OCI-LY7 (cell line): ENCODE measurements around the gene LIPE.

ENCODE experiments used
- EZH2phosphoT487 ChIP-seq: fragments of 200-600 bp; sonication (generic); IDR thresholded peaks from 2 replicates; pipeline ENCODE4 v1.6.1; 2018; ENCODE audit warnings: low read depth, borderline replicate concordance, mild to moderate bottlenecking, mixed run types, antibody characterized with exemption, low read length, moderate library complexity, mixed read lengths
- TF ChIP-seq, protein P1 (sequence below): fragments of 200-600 bp; sonication (generic); conservative IDR thresholded peaks from 2 replicates; pipeline ENCODE4 v1.5.1; 2014; ENCODE audit warnings: mild to moderate bottlenecking, antibody characterized with exemption, low read length, moderate library complexity, mixed read lengths

DNA sequence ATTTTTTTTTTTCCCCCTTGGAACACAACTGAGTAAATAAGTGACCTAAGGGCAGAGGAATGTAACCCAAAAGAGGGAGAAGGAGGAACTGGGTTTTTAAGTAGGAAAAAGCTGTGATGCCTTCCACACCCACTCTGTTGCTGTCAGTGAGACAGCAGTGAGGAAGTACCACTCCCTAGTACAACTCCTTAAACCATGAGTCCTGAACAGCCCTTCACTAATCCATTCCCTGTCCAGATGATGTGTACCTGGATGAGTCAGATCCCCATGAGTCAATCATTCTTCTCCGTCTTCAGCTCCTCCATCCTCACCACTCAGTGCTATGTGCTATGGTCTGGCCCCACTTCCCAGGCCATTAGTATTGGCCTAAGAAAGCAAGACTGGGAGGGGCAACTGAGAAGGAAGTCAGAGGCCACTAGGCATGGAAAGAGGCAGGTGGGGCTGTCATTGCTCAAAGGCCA, 28.5 kb upstream of the LIPE start:
- no peak for TF ChIP-seq EZH2phosphoT487
- TF ChIP-seq, protein P1, sequence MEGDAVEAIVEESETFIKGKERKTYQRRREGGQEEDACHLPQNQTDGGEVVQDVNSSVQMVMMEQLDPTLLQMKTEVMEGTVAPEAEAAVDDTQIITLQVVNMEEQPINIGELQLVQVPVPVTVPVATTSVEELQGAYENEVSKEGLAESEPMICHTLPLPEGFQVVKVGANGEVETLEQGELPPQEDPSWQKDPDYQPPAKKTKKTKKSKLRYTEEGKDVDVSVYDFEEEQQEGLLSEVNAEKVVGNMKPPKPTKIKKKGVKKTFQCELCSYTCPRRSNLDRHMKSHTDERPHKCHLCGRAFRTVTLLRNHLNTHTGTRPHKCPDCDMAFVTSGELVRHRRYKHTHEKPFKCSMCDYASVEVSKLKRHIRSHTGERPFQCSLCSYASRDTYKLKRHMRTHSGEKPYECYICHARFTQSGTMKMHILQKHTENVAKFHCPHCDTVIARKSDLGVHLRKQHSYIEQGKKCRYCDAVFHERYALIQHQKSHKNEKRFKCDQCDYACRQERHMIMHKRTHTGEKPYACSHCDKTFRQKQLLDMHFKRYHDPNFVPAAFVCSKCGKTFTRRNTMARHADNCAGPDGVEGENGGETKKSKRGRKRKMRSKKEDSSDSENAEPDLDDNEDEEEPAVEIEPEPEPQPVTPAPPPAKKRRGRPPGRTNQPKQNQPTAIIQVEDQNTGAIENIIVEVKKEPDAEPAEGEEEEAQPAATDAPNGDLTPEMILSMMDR, result no peak
